ENCODE measurements around the gene ELMO3.
A peak's percentile ranks its signal among the peaks of the same experiment; 100 is the strongest.

The ELMO3 gene

GRCh38 chr16:67242138-67242730, 43.3 kb downstream of the ELMO3 start:
- DNase-seq (ENCODE audit: low read depth in 2 of 2), result no peak

DNA sequence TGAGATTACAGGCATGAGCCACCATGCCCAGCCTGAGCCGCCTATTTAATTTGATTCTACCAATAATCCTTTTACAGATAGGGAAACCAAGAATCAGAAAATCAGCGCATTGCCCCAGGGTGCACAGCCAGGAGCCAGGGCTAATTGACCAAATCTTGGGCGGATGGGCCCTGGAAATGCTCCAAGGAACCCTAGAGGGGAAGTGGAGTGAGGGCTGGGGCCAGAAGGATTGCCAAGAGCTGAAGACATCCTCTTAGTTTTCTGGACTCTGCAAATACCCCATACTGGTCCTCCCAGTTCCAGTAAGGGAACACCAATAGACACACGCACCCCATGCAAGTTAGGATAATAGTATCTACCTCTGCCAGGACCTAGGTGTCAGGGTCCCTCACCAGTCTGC, 44.5 kb downstream of the ELMO3 start:
- DNase-seq (ENCODE audit: low read depth in 2 of 2), result no peak

DNA sequence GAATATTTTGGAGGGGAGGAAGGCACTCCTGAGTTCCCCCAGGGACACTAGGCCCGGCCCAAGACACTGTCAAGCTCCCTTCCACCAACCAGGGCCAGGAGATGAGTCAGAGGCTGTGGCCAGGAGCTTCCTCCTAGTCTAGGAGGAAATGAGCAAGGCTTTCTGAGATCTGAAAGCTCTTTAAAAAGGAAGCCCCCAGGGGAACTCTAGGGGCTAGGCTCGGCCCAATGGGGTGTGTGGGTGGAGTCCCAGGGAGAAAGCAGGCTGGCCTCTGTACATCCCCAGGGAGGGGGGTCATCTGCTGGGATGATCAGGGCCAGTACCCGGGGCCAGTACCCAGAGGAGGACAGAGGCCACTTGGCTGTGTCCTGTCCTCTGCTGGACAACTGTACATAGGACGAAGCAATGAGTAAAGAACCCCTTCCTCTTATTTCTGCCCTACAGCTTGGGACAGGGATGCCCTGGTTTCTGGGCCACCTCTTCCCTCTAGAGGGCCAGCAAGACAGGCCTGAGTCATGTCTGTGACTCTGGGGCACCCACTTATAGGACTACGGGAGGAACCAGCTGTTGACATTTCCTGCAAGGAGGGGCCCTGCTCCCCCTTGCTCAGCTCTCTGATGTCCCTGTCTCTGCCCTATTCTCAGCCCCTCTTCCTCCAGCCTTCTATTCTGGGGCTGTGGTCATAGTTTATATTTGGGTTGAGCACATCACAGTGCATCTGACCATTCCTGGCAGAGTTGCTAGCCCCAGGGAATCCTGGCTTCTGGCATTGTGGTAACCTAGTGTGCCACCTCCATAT, 45.7 kb downstream of the ELMO3 start:
- DNase-seq (ENCODE audit: low read depth in 2 of 2), result peak; percentile 69 to 72

DNA sequence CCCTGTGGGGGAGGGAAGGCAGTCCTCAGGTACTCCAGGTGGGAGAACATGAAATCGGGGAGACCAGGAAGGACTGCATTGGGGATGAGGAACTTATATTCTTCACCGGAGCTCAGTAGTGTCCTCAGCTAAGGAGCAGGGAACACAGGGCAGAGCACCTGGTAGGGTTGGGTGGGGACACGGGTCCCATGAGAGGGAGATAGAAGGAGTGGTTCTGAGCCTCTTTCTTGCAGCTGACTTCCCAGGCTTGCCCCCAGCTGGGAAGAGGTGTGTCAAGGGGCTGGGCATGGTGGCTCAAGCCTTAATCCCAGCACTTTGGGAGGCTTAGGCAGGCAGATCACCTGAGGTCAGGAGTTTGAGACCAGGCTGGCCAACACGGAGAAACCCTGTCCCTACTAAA, 46.3 kb downstream of the ELMO3 start:
- no peak for DNase-seq (ENCODE audit: low read depth in 2 of 2)

DNA sequence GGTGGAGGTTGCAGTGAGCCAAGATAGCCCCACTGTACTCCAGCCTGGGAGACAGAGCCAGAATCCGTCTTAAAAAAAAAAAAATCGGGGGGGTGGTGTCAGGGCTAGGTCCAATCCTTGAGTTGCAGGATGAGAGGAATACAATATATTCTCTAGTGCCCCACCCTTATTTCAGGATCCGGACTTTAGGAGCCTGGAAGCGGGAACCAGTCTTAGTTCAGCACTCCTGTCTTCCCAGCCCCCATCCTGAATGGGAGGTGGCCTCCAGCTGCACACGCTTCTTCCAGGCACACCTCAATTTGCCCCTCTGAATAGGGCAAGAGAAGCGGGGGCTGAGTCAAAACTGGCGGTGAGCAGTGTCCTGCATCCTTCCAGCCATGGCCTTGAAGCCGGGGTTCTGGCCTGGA, 46.7 kb downstream of the ELMO3 start:
- DNase-seq (ENCODE audit: low read depth in 2 of 2), result no peak

GRCh38 chr16:67246081-67246755, 47.3 kb downstream of the ELMO3 start:
- peak; percentile 54 to 60 for DNase-seq (ENCODE audit: low read depth in 2 of 2)

- no peak for DNase-seq (ENCODE audit: low read depth in 2 of 2)
Observed at GRCh38 chr16:67246756-67247191, 47.8 kb downstream of the ELMO3 start.

GRCh38 chr16:67247192-67248072, 48.5 kb downstream of the ELMO3 start, which contains the start of gene FHOD1:
TSS of gene FHOD1 (minus strand) at chr16:67247481. CDS start at chr16:67247410, 71 bp downstream.
- DNase-seq (ENCODE audit: low read depth in 2 of 2), result peak; percentile 99

DNA sequence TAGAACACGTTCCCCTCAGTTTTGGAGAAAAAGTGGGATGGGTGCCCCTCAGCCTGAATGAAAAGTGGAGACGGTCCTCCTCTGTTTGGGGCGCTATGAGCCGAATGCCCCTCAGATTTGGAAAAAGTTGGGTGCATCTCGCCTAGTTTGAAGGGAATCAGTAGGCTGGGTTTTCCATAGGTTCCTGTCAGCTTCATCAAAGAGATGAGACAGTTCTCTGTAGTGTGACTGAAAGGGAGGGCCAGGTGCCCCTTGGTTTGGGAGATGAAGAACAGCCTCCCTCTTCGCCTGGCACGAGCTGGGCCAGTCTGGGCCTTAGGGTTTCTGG, 49.1 kb downstream of the ELMO3 start:
- DNase-seq (ENCODE audit: low read depth in 2 of 2), result no peak

- DNase-seq (ENCODE audit: low read depth in 2 of 2), result no peak
Observed at GRCh38 chr16:67248401-67249177, 49.7 kb downstream of the ELMO3 start, which contains the start of gene SLC9A5. TSS of gene SLC9A5 (plus strand) at chr16:67248979. CDS start at chr16:67249015, 36 bp downstream.

- DNase-seq (ENCODE audit: low read depth in 2 of 2), result no peak
Observed at GRCh38 chr16:67249178-67250044, 50.5 kb downstream of the ELMO3 start.

GRCh38 chr16:67250045-67250327, 51.1 kb downstream of the ELMO3 start:
- no peak for DNase-seq (ENCODE audit: low read depth in 2 of 2)

- DNase-seq (ENCODE audit: low read depth in 2 of 2), result no peak
Observed at GRCh38 chr16:67252609-67253497, 53.9 kb downstream of the ELMO3 start.
